Activated gamma-delta T cell treated with Interleukin-2 at 50 U/mL for 16 hours (primary cell): ENCODE data around the gene FCGR3A.

Source experiments
- DNase-seq: peaks from one replicate; pipeline ENCODE4 v3.0.0-alpha.2; 2020

FCGR3A gene

DNA sequence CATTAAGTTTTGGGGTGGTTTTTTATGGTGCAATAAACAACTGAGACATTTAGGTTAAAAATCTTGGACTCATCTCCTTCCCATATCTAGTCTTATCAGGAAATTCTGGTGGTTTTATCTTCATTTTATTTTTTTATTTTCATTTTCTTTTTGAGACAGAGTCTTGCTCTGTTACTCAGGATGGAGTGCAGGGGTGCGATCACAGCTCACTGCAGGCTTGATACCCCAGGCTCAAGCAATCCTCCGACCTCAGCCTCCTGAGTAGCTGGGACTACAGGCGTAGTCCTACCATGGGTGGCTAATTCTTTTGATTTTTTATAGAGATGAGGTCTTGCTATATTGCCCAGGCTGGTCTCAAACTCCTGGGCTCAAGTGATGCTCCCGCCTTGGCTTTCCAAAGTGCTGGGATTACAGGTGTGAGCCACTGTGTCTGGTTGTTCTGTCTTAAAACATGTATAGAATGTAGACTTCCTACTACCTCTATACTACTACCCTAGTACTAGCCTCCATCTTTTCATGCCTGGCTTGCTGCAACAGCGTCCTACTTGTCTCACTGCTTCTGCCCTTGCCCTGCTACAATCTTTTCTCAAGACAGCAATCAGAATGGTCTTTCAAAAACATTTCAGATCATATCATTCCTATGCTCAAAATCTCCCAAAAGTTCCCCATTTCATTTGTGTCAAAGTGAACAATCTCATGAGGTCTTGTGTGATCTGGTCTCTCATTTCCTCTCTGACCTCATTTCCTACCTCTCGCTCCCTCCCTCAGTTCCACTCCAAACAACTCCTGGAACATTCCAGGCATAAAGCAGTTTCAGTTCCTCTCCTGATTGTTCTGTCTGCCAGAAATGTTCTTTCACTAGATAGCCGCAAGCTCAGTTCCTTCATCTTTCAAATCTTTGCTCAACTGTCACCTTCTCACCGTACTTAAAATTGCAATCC, 50.2 kb downstream of the FCGR3A start:
- DNase-seq, result no peak

DNA sequence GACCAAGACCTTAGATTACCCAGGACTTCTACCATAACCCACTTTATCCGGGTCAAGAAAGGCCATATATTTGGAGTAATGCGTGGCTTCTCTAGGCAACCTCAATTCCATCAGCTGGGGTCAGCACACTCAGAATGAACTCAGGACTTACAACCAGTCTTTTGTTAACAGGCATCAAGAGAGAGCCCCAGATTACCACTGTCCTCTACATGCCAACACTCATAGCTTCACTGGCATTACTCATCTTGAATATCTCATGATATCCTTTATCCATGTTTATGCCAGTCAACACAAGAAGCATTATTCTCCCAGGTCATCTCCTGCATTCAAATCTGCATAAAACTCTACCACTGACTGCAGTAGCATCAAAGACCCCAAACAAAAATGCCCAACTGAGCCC, 51.0 kb downstream of the FCGR3A start:
- no peak for DNase-seq

DNA sequence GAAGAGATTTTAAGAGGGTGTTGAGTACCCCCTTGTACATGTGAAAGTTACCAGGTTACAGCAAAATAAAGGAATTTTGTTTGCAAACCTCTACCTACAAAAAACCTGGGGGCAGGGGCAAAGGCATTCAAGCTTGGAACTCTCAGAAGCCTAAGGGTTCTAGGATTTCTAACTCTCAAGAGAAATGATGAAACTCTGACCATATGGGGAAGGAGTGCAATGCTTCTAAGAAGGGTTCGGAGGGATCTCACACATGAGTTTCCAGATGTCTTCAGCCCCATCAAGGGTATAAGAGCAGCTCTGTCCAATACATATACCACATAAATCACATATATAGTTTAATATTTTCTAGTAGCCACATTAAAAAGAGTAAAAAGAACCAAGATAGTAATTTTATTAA, 51.7 kb downstream of the FCGR3A start:
- DNase-seq, result no peak

DNA sequence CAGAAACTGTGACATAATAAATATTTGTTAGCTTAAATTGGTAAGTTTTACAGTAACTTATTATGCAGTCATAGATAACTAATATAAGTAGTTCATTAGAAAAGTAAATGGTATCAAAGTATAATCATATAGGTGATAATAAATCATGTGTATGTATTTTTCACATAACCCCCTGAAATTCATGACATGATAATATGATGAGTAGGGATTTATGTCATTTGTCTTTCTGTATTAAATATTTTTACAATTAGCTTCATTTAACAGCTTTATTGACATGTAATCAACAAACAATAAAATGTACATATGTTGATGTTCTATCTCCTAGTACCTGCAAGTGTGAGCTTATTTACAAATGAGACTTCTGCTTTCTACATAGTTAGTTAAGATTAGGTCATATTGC, 54.1 kb downstream of the FCGR3A start:
- no peak for DNase-seq

DNA sequence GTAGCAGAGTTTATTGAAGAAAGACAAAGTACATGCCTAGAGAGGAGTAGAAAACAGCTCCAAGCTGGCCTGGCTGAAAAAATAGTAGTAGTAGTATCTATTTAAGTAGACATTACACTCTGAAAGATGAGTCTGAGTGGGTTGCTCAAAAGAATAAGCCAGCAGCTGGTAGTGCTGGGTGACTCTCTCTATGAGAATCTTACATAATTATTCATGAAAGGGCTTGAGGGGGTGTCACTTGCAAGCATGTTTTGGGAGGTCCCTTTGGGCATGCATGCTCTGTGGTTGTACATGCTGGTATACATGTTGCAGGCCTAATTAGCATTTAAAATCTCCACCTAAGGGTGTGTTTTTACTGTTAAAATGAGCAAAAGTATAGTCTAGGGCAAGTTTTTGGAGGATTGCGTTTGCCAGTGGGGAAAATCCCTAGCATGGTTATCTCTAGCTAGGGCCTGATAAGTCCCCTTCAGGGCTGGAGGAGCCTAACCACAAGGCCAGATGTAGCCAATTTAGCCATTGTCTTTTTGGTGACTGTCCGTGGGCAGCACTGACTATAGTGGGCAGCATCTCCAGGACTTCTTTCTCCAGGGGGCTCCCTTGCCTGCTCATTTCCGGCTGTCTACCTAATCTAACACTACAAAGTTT, 55.4 kb downstream of the FCGR3A start:
- DNase-seq, result no peak

DNA sequence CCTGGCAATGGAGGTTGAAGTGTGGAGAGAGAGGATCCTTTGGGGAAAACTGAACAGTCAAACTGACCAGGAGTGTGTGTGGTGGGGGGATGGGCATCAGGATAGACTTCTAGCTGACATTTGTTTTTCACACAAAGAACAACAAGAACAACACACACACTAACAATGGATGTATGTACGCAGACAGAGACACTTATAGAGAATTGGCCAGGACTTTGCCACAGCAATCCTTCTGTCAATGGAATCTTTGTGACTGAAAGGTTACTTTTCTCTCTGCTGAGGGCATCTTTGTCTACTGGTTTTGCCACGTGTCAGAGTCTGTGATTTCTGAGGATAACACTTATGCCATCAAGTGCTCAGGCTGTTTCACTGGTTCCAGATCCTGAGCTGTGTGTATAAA, 56.8 kb downstream of the FCGR3A start:
- no peak for DNase-seq
